ENCODE results near the gene DCST1. TPM values are rescaled to one million over a fixed set of nuclear protein-coding genes. Genes with fewer than 3 reads are reported as not detected.

The DCST1 gene
- total RNA-seq, 1 donor from 2014 or later, result not detected

- no peak for DNase-seq (ENCODE audit: low read depth)
- Histone ChIP-seq H3K36me3 (ENCODE audit: control insufficient read depth, insufficient read depth, low read length) (no peaks in the 10 kb centered on the region), H3K27me3 (ENCODE audit: control insufficient read depth, insufficient read depth, low read length) (no peaks in the 10 kb centered on the region), H3K4me3 (ENCODE audit: low read depth, low read length) (no peak overlapping the region)
- TF ChIP-seq, protein P1, sequence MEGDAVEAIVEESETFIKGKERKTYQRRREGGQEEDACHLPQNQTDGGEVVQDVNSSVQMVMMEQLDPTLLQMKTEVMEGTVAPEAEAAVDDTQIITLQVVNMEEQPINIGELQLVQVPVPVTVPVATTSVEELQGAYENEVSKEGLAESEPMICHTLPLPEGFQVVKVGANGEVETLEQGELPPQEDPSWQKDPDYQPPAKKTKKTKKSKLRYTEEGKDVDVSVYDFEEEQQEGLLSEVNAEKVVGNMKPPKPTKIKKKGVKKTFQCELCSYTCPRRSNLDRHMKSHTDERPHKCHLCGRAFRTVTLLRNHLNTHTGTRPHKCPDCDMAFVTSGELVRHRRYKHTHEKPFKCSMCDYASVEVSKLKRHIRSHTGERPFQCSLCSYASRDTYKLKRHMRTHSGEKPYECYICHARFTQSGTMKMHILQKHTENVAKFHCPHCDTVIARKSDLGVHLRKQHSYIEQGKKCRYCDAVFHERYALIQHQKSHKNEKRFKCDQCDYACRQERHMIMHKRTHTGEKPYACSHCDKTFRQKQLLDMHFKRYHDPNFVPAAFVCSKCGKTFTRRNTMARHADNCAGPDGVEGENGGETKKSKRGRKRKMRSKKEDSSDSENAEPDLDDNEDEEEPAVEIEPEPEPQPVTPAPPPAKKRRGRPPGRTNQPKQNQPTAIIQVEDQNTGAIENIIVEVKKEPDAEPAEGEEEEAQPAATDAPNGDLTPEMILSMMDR (IDR thresholded peaks at IDR 0.05; ENCODE audit: insufficient read depth, low read length, poor library complexity, severe bottlenecking), result no peak
Observed at GRCh38 chr1:155014709-155015508, 18.7 kb upstream of the DCST1 start.

- DNase-seq (ENCODE audit: low read depth), result no peak
- Histone ChIP-seq H3K36me3 (ENCODE audit: control insufficient read depth, insufficient read depth, low read length) (no peaks in the 10 kb centered on the region), H3K27me3 (ENCODE audit: control insufficient read depth, insufficient read depth, low read length) (no peaks in the 10 kb centered on the region), H3K4me3 (ENCODE audit: low read depth, low read length) (no peak overlapping the region)
- TF ChIP-seq, protein P1 (IDR thresholded peaks at IDR 0.05; ENCODE audit: insufficient read depth, low read length, poor library complexity, severe bottlenecking), result no peak
Observed at GRCh38 chr1:155015527-155016230, 17.9 kb upstream of the DCST1 start.

DNA sequence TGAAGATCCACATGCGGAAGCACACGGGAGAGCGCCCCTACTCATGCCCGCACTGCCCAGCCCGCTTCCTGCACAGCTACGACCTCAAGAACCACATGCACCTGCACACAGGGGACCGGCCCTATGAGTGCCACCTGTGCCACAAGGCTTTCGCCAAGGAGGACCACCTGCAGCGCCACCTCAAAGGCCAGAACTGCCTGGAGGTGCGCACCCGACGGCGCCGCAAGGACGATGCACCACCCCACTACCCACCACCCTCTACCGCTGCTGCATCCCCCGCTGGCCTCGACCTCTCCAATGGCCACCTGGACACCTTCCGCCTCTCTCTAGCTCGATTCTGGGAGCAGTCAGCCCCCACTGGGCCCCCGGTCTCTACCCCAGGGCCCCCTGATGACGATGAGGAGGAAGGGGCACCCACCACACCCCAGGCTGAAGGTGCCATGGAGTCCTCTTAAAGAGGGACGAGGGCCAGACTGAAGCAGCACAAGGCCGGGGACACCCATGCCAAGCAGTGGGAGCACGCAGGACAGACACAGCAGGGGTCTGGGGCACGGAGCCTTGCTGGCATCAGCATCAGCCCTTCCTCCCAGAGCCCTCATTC lies 17.3 kb upstream of the DCST1 start:
- TF ChIP-seq, protein P1 (IDR thresholded peaks at IDR 0.05; ENCODE audit: insufficient read depth, low read length, poor library complexity, severe bottlenecking), result no peak
- DNase-seq (ENCODE audit: low read depth), result no peak
- H3K36me3 ChIP-seq (ENCODE audit: control insufficient read depth, insufficient read depth, low read length), result no peaks in the 10 kb centered on the region

GRCh38 chr1:155017041-155017945 lies 16.3 kb upstream of the DCST1 start:
- TF ChIP-seq, protein P1 (IDR thresholded peaks at IDR 0.05; ENCODE audit: insufficient read depth, low read length, poor library complexity, severe bottlenecking), result peak; percentile 100
- DNase-seq (ENCODE audit: low read depth), result no peak
- H3K27me3 ChIP-seq (ENCODE audit: control insufficient read depth, insufficient read depth, low read length), result no peaks in the 10 kb centered on the region
- no peak overlapping the region for H3K4me3 ChIP-seq (ENCODE audit: low read depth, low read length)
- H3K36me3 ChIP-seq (ENCODE audit: control insufficient read depth, insufficient read depth, low read length), result no peaks in the 10 kb centered on the region

More for the DNA sequence above, 17.3 kb upstream of the DCST1 start:
- H3K27me3 ChIP-seq (ENCODE audit: control insufficient read depth, insufficient read depth, low read length), result no peaks in the 10 kb centered on the region
- H3K4me3 ChIP-seq (ENCODE audit: low read depth, low read length), result no peak overlapping the region

- no peaks in the 10 kb centered on the region for H3K27me3 ChIP-seq (ENCODE audit: control insufficient read depth, insufficient read depth, low read length)
- H3K36me3 ChIP-seq (ENCODE audit: control insufficient read depth, insufficient read depth, low read length), result no peaks in the 10 kb centered on the region
- H3K4me3 ChIP-seq (ENCODE audit: low read depth, low read length), result no peak overlapping the region
- no peak for DNase-seq (ENCODE audit: low read depth)
- TF ChIP-seq, protein P1 (IDR thresholded peaks at IDR 0.05; ENCODE audit: insufficient read depth, low read length, poor library complexity, severe bottlenecking), result no peak
Observed at GRCh38 chr1:155017946-155018316, 15.7 kb upstream of the DCST1 start.
